Fibroblast of mammary gland (primary cell): ENCODE data around the gene MAPK14.

Experiments used
- DNase-seq: peaks from one replicate; pipeline ENCODE4 v3.0.0-alpha.2; 2010; ENCODE audit warnings: low read depth
- H3K4me3 ChIP-seq: 2 replicates; pipeline ENCODE4 v1.5.1; 2011; ENCODE audit warnings: low read depth, mild to moderate bottlenecking, low read length, moderate library complexity; ENCODE audit not compliant: control insufficient read depth
- TF ChIP-seq, protein P1 (sequence below): conservative IDR thresholded peaks from 2 replicates; pipeline ENCODE4 v1.5.1; 2011; ENCODE audit warnings: low read depth, low read length, inconsistent platforms; ENCODE audit not compliant: control insufficient read depth, insufficient read depth

The MAPK14 gene

GRCh38 chr6:36119209-36119608, 91.6 kb downstream of the MAPK14 start:
- no peak for DNase-seq
- TF ChIP-seq, protein P1, sequence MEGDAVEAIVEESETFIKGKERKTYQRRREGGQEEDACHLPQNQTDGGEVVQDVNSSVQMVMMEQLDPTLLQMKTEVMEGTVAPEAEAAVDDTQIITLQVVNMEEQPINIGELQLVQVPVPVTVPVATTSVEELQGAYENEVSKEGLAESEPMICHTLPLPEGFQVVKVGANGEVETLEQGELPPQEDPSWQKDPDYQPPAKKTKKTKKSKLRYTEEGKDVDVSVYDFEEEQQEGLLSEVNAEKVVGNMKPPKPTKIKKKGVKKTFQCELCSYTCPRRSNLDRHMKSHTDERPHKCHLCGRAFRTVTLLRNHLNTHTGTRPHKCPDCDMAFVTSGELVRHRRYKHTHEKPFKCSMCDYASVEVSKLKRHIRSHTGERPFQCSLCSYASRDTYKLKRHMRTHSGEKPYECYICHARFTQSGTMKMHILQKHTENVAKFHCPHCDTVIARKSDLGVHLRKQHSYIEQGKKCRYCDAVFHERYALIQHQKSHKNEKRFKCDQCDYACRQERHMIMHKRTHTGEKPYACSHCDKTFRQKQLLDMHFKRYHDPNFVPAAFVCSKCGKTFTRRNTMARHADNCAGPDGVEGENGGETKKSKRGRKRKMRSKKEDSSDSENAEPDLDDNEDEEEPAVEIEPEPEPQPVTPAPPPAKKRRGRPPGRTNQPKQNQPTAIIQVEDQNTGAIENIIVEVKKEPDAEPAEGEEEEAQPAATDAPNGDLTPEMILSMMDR = no peak
- H3K4me3 ChIP-seq = no peak overlapping the region

DNA sequence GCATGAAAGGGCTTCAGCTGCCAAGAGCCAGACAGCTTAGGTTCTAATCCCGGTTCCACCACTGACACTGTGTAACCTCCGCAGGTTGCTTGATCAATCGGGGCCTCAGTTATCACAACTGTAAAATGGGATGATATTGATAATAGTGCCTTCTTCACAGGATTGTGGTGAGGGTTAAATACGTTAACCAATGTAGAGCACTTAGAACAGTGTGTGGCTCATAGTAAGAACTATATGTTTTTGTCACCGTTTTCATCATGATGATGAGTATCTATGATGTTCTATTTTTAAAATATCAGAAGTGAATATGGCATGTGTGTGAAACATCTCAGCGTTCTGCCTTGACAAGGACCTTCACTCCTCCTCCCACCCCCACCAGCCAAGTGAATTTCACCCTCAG, 92.4 kb downstream of the MAPK14 start:
- no peak for DNase-seq
- H3K4me3 ChIP-seq = no peak overlapping the region
- TF ChIP-seq, protein P1 = no peak

GRCh38 chr6:36120539-36120938, 92.9 kb downstream of the MAPK14 start:
- H3K4me3 ChIP-seq = no peak overlapping the region
- DNase-seq = no peak
- TF ChIP-seq, protein P1 = no peak

GRCh38 chr6:36120979-36121786, 93.6 kb downstream of the MAPK14 start:
- TF ChIP-seq, protein P1 = no peak
- no peak overlapping the region for H3K4me3 ChIP-seq
- DNase-seq = peak; percentile 47

- TF ChIP-seq, protein P1 = no peak
- no peak for DNase-seq
- H3K4me3 ChIP-seq = no peak overlapping the region
These were observed 94.3 kb downstream of the MAPK14 start for GRCh38 chr6:36121787-36122494.

GRCh38 chr6:36122495-36123269, 95.1 kb downstream of the MAPK14 start:
- TF ChIP-seq, protein P1 = no peak
- DNase-seq = no peak
- H3K4me3 ChIP-seq = no peak overlapping the region
